Aortic smooth muscle cell (primary cell): ENCODE results near the gene DNAJC2. TPM values are rescaled to one million over a fixed set of nuclear protein-coding genes. Genes with fewer than 3 reads are reported as not detected.

ENCODE experiments used
- total RNA-seq: library from RNA; depleted of rRNA; stranded (reverse); fragments of >200 nt; gene quantifications from 2 replicates; pipeline ENCODE4 v1.2.3, GENCODE V29; 2014

The DNAJC2 gene
- 16.5 and 17.0 TPM in 2 replicates for total RNA-seq

DNA sequence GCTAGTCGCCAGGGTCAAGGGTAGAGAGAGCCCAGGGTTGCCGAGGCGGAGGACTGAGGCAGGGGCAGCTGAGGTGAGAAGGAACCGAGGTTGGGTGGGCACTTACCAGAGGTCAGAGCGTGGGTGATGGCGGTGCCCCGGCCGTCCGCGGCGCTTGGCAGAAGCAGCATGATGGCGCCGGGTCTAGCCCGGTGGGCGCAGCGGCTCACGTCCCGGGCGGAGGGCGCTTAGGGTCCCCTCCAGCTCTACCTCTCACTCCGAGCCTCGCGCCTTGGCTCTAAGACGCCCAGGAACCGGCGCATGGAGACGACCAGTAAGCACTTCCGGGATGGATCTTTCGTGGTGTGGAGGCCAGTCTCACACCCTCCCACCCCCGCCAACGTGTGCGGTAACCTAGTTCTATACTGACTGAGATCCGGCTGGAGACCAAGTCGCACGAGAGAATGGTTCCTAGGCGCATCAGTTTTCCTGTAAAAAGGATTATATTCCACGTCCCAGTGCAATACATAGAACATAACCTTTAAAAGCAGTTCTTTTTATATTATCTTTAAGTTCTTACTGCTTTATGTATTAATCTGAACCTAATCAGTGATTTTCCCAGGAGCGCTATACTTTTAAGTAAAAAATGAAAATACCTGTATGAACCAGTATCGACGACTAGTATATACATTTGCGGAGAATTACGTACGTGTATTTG lies at the start of gene DNAJC2:
Gene DNAJC2, minus strand, starts transcription at position 315 of the 697 bp plus-strand sequence. Its CDS starts 145 bp downstream, at position 170.

GRCh38 chr7:103347507-103348267 lies 3.1 kb upstream of the DNAJC2 start, which contains the start of gene PSMC2:
Gene PSMC2, plus strand, starts transcription at chr7:103347643. Its CDS starts 69 bp downstream, at chr7:103347712.

GRCh38 chr7:103296901-103297836 lies 47.4 kb downstream of the DNAJC2 start, which contains the start of gene PMPCB:
Gene PMPCB, plus strand, starts transcription at chr7:103297435. Its CDS starts 25 bp downstream, at chr7:103297460.

Other genes with a start within 250 kb of the DNAJC2 start
- 32.9 and 40.8 TPM in 2 replicates for gene NAPEPLD, start 195.7 kb downstream of the DNAJC2 start, total RNA-seq
- 52.2 and 61.6 TPM in 2 replicates for gene PMPCB, start 47.3 kb downstream of the DNAJC2 start, total RNA-seq
- 263 and 288 TPM in 2 replicates for gene PSMC2, start 2.9 kb upstream of the DNAJC2 start, total RNA-seq
- not detected in 2 replicates for gene SLC26A5, start 101.4 kb upstream of the DNAJC2 start, total RNA-seq